HEK293 (cell line): Measurements from ENCODE around the gene DYDC1.

Source experiments
- CTCF ChIA-PET: fragments of 350-600 bp; formaldehyde crosslinking; extraction: SDS; loops from one replicate; lab custom pipeline; 2021; ENCODE audit warnings: antibody characterized with exemption; lab: Yijun Ruan, JAX
- POLR2A ChIA-PET: fragments of 300-600 bp; formaldehyde crosslinking; extraction: SDS; loops from one replicate; lab custom pipeline; 2020; ENCODE audit warnings: antibody characterized with exemption, inconsistent platforms; lab: Yijun Ruan, JAX
- H3K27ac ChIP-seq: fragments of 200-500 bp; sonication (Bioruptor generic); 2 replicates; pipeline ENCODE4 v1.5.1; 2014; ENCODE audit warnings: low read depth, low read length, control low read depth, inconsistent platforms; ENCODE audit errors: extremely low read depth
- H3K36me3 ChIP-seq, 2 experiments: fragments of 200-500 bp in 1 of 2; sonication (Bioruptor generic) in 1 of 2; 1 replicate in 1 of 2; 2 replicates in 1 of 2; pipeline ENCODE4 v1.5.1; 2014 to 2017; ENCODE audit warnings: inconsistent platforms in 2 of 2, low read length in 2 of 2; ENCODE audit not compliant: control insufficient read depth in 2 of 2, insufficient read depth in 1 of 2
- H3K4me1 ChIP-seq: fragments of 200-500 bp; sonication (Bioruptor generic); 2 replicates; pipeline ENCODE4 v1.5.1; 2014; ENCODE audit warnings: mild to moderate bottlenecking, low read length, inconsistent platforms; ENCODE audit not compliant: control insufficient read depth, insufficient read depth
- H3K4me3 ChIP-seq: 2 replicates; pipeline ENCODE4 v1.5.1; 2011; ENCODE audit warnings: low read depth, mild to moderate bottlenecking, control low read depth, low read length, moderate library complexity
- H3K9me3 ChIP-seq: fragments of 200-500 bp; sonication (Bioruptor generic); 2 replicates; pipeline ENCODE4 v1.5.1; 2014; ENCODE audit warnings: low read depth, low read length, inconsistent platforms; ENCODE audit not compliant: control insufficient read depth, insufficient read depth
- GLI2 ChIP-seq: fragments of 450-650 bp; formaldehyde crosslinking; IDR thresholded peaks from 2 replicates; pipeline ENCODE4; 2017; ENCODE audit warnings: missing biosample characterization, missing genetic modification characterization, low read depth, borderline replicate concordance
- HOXD13 ChIP-seq: sonication (generic); formaldehyde crosslinking; IDR thresholded peaks from 2 replicates; pipeline ENCODE4 v1.8.0; 2022; ENCODE audit warnings: missing genetic modification reagents, borderline replicate concordance
- KLF9 ChIP-seq: fragments of 450-650 bp; formaldehyde crosslinking; IDR thresholded peaks from 2 replicates; pipeline ENCODE4 v1.5.1; 2016; ENCODE audit warnings: missing biosample characterization, missing genetic modification characterization, low read depth
- SP7 ChIP-seq: fragments of 450-650 bp; formaldehyde crosslinking; IDR thresholded peaks from 2 replicates; pipeline ENCODE4 v1.5.1; 2016; ENCODE audit warnings: missing biosample characterization, missing genetic modification characterization
- ZBTB20 ChIP-seq: fragments of 450-650 bp; formaldehyde crosslinking; IDR thresholded peaks from 2 replicates; pipeline ENCODE4 v1.5.1; 2016; ENCODE audit warnings: missing biosample characterization, missing genetic modification characterization
- ZNF23 ChIP-seq: fragments of 450-650 bp; formaldehyde crosslinking; IDR thresholded peaks from 2 replicates; pipeline ENCODE4 v1.5.1; 2016; ENCODE audit warnings: missing biosample characterization, missing genetic modification characterization, borderline replicate concordance
- ZNF24 ChIP-seq: fragments of 450-650 bp; formaldehyde crosslinking; IDR thresholded peaks from 2 replicates; pipeline ENCODE4 v1.5.1; 2016; ENCODE audit warnings: missing biosample characterization, missing genetic modification characterization
- ZNF302 ChIP-seq: fragments of 450-650 bp; formaldehyde crosslinking; IDR thresholded peaks from 2 replicates; pipeline ENCODE4 v1.5.1; 2016; ENCODE audit warnings: missing biosample characterization, missing genetic modification characterization, low read depth
- ZNF404 ChIP-seq: fragments of 450-650 bp; formaldehyde crosslinking; IDR thresholded peaks from 2 replicates; pipeline ENCODE4 v1.5.1; 2017; ENCODE audit warnings: missing biosample characterization, missing genetic modification characterization
- ZNF530 ChIP-seq: fragments of 450-650 bp; formaldehyde crosslinking; IDR thresholded peaks from 2 replicates; pipeline ENCODE4 v1.5.1; 2016; ENCODE audit warnings: low read depth, missing biosample characterization, missing genetic modification characterization
- ZNF548 ChIP-seq: fragments of 450-650 bp; formaldehyde crosslinking; IDR thresholded peaks from 2 replicates; pipeline ENCODE4 v1.5.1; 2016; ENCODE audit warnings: missing biosample characterization, missing genetic modification characterization
- ZNF561 ChIP-seq: fragments of 450-650 bp; IDR thresholded peaks from 2 replicates; pipeline ENCODE4 v1.5.1; 2018; ENCODE audit warnings: missing biosample characterization, missing genetic modification characterization, borderline replicate concordance
- ZNF624 ChIP-seq: fragments of 450-650 bp; formaldehyde crosslinking; IDR thresholded peaks from 2 replicates; pipeline ENCODE4 v1.5.1; 2017; ENCODE audit warnings: missing biosample characterization, missing genetic modification characterization
- ZNF660 ChIP-seq: fragments of 450-650 bp; IDR thresholded peaks from 2 replicates; pipeline ENCODE4 v1.5.1; 2018; ENCODE audit warnings: missing biosample characterization, mild to moderate bottlenecking, missing genetic modification characterization
- ZNF677 ChIP-seq: fragments of 450-650 bp; IDR thresholded peaks from 2 replicates; pipeline ENCODE4 v1.5.0; 2018; ENCODE audit warnings: missing biosample characterization, mild to moderate bottlenecking, missing genetic modification characterization, moderate library complexity
- ZNF837 ChIP-seq: fragments of 450-650 bp; formaldehyde crosslinking; IDR thresholded peaks from 2 replicates; pipeline ENCODE4 v1.5.1; 2016; ENCODE audit warnings: missing biosample characterization, missing genetic modification characterization
- TF ChIP-seq, protein P1 (sequence below): fragments of 450-650 bp; formaldehyde crosslinking; IDR thresholded peaks from 2 replicates; pipeline ENCODE4 v1.5.1; 2016; ENCODE audit warnings: missing biosample characterization, missing genetic modification characterization
- TF ChIP-seq, protein P2 (sequence below): sonication (generic); formaldehyde crosslinking; IDR thresholded peaks from 2 replicates; pipeline ENCODE4 v1.8.1; 2022; ENCODE audit warnings: mild to moderate bottlenecking, moderate library complexity, missing genetic modification reagents
- TF ChIP-seq, protein P3 (sequence below): fragments of 450-650 bp; formaldehyde crosslinking; optimal IDR thresholded peaks from 2 replicates; pipeline ENCODE3; 2016; ENCODE audit warnings: missing biosample characterization, mild to moderate bottlenecking, missing genetic modification characterization
- TF ChIP-seq, protein P4 (sequence below): fragments of 450-650 bp; formaldehyde crosslinking; IDR thresholded peaks from 2 replicates; pipeline ENCODE4 v1.5.1; 2016; ENCODE audit warnings: missing biosample characterization, missing genetic modification characterization
- TF ChIP-seq, protein P5 (sequence below): fragments of 450-650 bp; IDR thresholded peaks from 2 replicates; pipeline ENCODE4 v1.5.1; 2018; ENCODE audit warnings: missing biosample characterization, missing genetic modification characterization
- TF ChIP-seq, protein P6 (sequence below): fragments of 450-650 bp; formaldehyde crosslinking; IDR thresholded peaks from 2 replicates; pipeline ENCODE4 v1.5.1; 2016; ENCODE audit warnings: missing biosample characterization, missing genetic modification characterization
- TF ChIP-seq, protein P7 (sequence below): fragments of 450-650 bp; formaldehyde crosslinking; IDR thresholded peaks from 2 replicates; pipeline ENCODE4 v1.5.1; 2016; ENCODE audit warnings: missing biosample characterization, missing genetic modification characterization

The DYDC1 gene

DNA sequence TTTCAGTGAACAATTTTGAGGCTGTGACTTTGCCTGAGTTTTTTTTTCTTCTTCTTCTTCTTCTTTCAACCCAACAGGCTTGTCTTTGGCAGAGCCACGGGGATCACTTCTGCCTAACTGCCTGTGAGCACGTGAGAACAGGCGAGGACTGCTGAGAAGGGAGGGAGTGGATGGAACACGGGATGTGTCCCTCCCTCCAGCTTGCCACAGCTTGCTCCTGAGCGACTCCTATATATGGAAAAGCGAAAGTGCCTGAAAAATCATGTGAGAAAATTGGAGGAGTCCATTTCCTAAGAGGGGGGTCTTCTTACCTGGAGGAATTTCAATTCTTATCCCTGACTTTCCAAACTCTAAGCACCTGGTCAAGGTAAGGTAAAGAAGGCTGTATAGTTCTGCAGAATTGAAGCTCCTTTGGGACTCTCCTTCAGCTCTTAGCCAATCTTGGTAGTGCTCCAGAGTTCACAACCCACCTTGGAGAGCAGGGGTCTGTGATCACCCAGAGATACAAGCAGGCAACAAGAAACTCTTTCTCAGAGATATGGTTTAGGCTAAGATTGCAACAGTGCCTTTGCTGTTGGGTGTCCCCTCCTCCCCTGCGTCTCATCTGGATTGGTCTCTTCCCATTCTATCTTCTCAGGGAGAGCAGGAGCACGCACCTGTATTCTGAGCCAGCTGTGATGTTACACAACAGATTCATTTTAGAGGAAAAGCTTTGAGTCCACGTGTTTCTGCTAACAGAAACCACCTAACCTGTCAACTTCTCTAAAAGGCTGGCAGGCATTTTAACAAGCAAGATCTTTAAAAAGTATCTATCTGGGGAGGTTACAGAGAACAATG lies 66.9 kb downstream of the DYDC1 start, which contains the start of gene MAT1A (continued):
- TF ChIP-seq ZNF660 (tag by site-specific recombination) (no peak), ZNF561 (tag by site-specific recombination) (no peak), ZNF677 (no peak), KLF9 (tag by site-specific recombination) (no peak), ZNF302 (tag by site-specific recombination) (no peak), ZNF624 (tag by site-specific recombination) (no peak), ZBTB20 (tag by site-specific recombination) (no peak), ZNF404 (no peak), ZNF548 (no peak)
- TF ChIP-seq, protein P1, sequence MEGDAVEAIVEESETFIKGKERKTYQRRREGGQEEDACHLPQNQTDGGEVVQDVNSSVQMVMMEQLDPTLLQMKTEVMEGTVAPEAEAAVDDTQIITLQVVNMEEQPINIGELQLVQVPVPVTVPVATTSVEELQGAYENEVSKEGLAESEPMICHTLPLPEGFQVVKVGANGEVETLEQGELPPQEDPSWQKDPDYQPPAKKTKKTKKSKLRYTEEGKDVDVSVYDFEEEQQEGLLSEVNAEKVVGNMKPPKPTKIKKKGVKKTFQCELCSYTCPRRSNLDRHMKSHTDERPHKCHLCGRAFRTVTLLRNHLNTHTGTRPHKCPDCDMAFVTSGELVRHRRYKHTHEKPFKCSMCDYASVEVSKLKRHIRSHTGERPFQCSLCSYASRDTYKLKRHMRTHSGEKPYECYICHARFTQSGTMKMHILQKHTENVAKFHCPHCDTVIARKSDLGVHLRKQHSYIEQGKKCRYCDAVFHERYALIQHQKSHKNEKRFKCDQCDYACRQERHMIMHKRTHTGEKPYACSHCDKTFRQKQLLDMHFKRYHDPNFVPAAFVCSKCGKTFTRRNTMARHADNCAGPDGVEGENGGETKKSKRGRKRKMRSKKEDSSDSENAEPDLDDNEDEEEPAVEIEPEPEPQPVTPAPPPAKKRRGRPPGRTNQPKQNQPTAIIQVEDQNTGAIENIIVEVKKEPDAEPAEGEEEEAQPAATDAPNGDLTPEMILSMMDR (tag by site-specific recombination), result no peak
- TF ChIP-seq, protein P2, sequence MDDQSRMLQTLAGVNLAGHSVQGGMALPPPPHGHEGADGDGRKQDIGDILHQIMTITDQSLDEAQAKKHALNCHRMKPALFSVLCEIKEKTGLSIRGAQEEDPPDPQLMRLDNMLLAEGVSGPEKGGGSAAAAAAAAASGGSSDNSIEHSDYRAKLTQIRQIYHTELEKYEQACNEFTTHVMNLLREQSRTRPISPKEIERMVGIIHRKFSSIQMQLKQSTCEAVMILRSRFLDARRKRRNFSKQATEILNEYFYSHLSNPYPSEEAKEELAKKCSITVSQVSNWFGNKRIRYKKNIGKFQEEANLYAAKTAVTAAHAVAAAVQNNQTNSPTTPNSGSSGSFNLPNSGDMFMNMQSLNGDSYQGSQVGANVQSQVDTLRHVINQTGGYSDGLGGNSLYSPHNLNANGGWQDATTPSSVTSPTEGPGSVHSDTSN (CRISPR knock-in tag), result no peak

DNA sequence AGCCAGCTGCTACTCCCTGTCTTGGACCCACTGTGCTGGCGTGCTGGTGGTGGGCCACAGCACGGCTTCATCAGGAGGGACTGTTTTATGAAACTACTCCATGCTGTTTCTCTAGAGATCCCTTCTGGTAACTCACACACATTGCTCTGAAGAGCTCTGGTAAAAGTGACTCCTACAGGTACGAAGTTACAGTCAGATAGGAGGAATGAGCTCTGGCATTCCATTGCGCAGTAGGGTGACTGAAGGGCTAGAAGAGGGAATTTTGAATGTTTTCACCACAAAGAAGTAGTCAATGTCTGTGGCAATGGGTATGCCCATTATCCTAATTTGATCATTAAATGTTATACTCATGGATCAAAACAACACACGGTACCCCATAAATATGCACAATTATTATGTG lies 67.7 kb downstream of the DYDC1 start:
- POLR2A ChIA-PET, result no interaction called here
- no peak overlapping the region for H3K4me3 ChIP-seq
- no peaks in the 10 kb centered on the region for H3K4me1 ChIP-seq
- no peaks in the 10 kb centered on the region for H3K9me3 ChIP-seq
- CTCF ChIA-PET, result interaction anchor here (0.6 to 0.7 kb wide), 2 partner anchors 32 to 1942 kb away, joined by 3 to 5 read pairs; no protein-coding TSS in a partner anchor
- no peaks in the 10 kb centered on the region for H3K36me3 ChIP-seq
- no peak overlapping the region for H3K27ac ChIP-seq
- TF ChIP-seq GLI2 (tag by site-specific recombination) (no peak), ZNF837 (no peak), HOXD13 (CRISPR knock-in tag) (no peak), ZNF530 (tag by site-specific recombination) (no peak), ZNF23 (tag by site-specific recombination) (no peak), SP7 (no peak), ZNF404 (no peak), ZNF24 (tag by site-specific recombination) (no peak)
- TF ChIP-seq, protein P3, sequence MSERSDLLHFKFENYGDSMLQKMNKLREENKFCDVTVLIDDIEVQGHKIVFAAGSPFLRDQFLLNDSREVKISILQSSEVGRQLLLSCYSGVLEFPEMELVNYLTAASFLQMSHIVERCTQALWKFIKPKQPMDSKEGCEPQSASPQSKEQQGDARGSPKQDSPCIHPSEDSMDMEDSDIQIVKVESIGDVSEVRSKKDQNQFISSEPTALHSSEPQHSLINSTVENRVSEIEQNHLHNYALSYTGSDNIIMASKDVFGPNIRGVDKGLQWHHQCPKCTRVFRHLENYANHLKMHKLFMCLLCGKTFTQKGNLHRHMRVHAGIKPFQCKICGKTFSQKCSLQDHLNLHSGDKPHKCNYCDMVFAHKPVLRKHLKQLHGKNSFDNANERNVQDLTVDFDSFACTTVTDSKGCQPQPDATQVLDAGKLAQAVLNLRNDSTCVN (tag by site-specific recombination), result no peak
- TF ChIP-seq, protein P4, sequence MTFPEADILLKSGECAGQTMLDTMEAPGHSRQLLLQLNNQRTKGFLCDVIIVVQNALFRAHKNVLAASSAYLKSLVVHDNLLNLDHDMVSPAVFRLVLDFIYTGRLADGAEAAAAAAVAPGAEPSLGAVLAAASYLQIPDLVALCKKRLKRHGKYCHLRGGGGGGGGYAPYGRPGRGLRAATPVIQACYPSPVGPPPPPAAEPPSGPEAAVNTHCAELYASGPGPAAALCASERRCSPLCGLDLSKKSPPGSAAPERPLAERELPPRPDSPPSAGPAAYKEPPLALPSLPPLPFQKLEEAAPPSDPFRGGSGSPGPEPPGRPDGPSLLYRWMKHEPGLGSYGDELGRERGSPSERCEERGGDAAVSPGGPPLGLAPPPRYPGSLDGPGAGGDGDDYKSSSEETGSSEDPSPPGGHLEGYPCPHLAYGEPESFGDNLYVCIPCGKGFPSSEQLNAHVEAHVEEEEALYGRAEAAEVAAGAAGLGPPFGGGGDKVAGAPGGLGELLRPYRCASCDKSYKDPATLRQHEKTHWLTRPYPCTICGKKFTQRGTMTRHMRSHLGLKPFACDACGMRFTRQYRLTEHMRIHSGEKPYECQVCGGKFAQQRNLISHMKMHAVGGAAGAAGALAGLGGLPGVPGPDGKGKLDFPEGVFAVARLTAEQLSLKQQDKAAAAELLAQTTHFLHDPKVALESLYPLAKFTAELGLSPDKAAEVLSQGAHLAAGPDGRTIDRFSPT, result no peak
- TF ChIP-seq, protein P5, sequence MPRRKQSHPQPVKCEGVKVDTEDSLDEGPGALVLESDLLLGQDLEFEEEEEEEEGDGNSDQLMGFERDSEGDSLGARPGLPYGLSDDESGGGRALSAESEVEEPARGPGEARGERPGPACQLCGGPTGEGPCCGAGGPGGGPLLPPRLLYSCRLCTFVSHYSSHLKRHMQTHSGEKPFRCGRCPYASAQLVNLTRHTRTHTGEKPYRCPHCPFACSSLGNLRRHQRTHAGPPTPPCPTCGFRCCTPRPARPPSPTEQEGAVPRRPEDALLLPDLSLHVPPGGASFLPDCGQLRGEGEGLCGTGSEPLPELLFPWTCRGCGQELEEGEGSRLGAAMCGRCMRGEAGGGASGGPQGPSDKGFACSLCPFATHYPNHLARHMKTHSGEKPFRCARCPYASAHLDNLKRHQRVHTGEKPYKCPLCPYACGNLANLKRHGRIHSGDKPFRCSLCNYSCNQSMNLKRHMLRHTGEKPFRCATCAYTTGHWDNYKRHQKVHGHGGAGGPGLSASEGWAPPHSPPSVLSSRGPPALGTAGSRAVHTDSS (tag by site-specific recombination), result no peak
- TF ChIP-seq, protein P6, sequence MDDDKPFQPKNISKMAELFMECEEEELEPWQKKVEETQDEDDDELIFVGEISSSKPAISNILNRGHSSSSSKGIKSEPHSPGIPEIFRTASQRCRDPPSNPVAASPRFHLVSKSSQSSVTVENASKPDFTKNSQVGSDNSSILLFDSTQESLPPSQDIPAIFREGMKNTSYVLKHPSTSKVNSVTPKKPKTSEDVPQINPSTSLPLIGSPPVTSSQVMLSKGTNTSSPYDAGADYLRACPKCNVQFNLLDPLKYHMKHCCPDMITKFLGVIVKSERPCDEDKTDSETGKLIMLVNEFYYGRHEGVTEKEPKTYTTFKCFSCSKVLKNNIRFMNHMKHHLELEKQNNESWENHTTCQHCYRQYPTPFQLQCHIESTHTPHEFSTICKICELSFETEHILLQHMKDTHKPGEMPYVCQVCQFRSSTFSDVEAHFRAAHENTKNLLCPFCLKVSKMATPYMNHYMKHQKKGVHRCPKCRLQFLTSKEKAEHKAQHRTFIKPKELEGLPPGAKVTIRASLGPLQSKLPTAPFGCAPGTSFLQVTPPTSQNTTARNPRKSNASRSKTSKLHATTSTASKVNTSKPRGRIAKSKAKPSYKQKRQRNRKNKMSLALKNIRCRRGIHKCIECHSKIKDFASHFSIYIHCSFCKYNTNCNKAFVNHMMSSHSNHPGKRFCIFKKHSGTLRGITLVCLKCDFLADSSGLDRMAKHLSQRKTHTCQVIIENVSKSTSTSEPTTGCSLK (tag by site-specific recombination), result no peak
- TF ChIP-seq, protein P7, sequence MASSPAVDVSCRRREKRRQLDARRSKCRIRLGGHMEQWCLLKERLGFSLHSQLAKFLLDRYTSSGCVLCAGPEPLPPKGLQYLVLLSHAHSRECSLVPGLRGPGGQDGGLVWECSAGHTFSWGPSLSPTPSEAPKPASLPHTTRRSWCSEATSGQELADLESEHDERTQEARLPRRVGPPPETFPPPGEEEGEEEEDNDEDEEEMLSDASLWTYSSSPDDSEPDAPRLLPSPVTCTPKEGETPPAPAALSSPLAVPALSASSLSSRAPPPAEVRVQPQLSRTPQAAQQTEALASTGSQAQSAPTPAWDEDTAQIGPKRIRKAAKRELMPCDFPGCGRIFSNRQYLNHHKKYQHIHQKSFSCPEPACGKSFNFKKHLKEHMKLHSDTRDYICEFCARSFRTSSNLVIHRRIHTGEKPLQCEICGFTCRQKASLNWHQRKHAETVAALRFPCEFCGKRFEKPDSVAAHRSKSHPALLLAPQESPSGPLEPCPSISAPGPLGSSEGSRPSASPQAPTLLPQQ (tag by site-specific recombination), result no peak
